Right lung (tissue), 5 donors: Measurements from ENCODE around the gene DCC. TPM values are rescaled to one million over a fixed set of nuclear protein-coding genes. Genes with fewer than 3 reads are reported as not detected.

Experiments used
- DNase-seq, 2 donors: peaks; one replicate each; pipeline ENCODE4 v3.0.0-alpha.2; 2013
- polyA plus RNA-seq, 5 donors: library from polyadenylated mRNA; unstranded; fragments of 120-200 nt; gene quantifications; one replicate each; pipeline versions ENCODE4 v1.2.1 to v1.2.3, GENCODE V29; 2013; ENCODE audit warnings: inconsistent platforms in 1 of 5, low replicate concordance in 1 of 5; ENCODE audit not compliant: insufficient read length in 5 of 5, insufficient read depth in 1 of 5

DCC gene
- polyA plus RNA-seq, 5 donors: 0.92 to 4.5 (median 2.5) TPM

- no peak for DNase-seq
Observed at GRCh38 chr18:52902188-52902587, 562.2 kb downstream of the DCC start.

GRCh38 chr18:52903857-52904256, 563.9 kb downstream of the DCC start:
- DNase-seq: peak; percentile 10 to 31

- no peak for DNase-seq
Observed at GRCh38 chr18:52907543-52908308, 567.7 kb downstream of the DCC start.

DNA sequence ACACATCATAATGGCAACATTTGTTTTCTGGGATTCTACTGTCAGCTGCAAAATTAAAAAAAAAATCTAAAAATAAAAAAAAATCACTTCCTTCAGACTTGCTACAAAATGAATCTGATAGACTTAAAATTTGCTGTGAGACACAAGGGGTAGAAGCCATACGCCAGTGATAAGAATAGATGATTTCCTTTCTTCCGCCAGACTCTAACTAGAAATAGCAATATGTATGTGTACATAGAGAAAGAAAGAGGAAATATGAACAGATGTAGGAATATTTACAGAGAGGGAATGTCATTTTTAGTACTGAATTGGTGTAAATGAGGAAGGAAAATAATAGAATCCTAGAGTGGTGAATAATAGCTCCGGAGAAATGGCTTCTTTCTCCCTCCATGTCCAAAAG, 574.2 kb downstream of the DCC start:
- DNase-seq: no peak

GRCh38 chr18:52920665-52921064, 580.7 kb downstream of the DCC start:
- no peak for DNase-seq

- no peak for DNase-seq
Observed at GRCh38 chr18:52933356-52933755, 593.4 kb downstream of the DCC start.

DNA sequence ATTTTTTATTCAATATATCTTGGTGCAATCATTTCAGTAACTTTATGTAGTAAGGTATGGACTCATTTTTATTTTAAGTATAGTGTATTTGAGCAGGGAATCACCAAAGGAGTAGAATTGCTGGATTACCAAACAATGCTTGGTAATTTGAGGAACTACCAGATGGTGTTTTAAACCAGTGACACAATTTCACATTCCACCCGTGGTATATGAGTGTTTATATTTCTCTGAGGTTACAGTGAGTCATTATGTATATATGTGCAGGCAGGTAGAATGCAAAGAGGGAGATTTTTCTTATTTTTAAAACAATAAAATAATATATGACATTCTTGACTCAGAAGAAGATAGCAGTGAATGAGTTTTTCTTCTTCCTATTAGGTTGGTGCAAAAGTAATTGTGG, 596.9 kb downstream of the DCC start:
- no peak for DNase-seq

GRCh38 chr18:52937840-52938239, 597.8 kb downstream of the DCC start:
- DNase-seq: no peak

- DNase-seq: no peak
Observed at GRCh38 chr18:52945552-52945951, 605.6 kb downstream of the DCC start.

GRCh38 chr18:52948868-52949444, 609.0 kb downstream of the DCC start:
- DNase-seq: no peak

- DNase-seq: no peak
Observed at GRCh38 chr18:52950155-52950554, 610.2 kb downstream of the DCC start.

GRCh38 chr18:52953387-52953786, 613.4 kb downstream of the DCC start:
- no peak for DNase-seq

DNA sequence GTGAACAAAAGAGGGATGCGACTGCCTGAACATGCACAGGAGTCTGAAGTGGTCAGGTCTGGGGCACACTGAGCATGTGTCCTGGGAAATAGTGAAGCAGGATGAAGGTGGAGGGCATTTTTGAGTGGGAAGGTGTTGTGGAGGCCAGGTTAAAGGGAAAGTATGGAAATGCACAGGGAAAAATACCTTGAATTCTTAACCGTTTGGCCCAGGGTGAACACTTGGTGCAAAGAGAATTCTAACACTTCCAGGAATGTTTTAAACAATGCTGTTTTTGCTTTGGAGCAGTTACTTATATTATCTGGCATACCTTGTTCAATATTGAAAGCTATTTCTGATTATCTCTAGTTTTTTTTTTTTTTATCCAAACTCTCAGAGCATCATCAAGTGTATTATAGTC, 623.5 kb downstream of the DCC start:
- DNase-seq: no peak

DNA sequence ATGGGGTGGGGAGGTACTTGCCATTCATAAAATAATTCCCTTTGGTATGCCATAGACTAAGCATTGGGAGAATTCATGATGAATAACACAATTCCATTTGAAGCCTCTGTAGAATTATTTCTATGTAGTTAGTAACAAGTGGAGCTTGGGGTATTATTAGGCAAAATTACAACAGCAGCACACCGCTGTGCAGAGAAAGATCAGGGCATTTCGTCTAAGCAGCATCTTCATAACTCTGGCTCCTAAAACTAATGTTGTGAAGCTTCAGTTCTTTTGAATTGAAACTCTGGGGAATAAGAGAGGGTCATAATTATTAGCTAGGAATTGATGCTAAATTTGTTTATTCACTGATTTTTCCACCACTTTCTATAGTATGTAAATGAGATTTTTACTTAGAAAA, 630.7 kb downstream of the DCC start:
- DNase-seq: no peak

DNA sequence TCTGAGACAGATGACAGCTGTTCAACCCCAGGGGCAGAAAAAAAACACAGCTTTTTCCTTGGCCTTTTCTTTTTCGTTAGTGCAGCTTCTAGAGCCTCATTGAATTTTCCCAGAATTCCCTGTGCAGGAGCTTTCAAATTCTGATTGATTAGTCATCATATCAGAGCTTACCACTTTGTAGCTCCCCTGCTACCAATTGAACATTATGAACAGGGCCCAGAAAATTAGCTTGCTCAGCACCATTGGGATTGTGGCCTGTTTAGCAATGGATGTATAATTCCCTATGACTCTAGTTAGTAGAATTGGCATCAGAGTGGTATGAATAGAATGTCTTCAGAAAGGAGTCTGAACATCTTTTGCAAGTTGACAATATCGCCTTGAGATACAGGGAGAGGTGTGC, 631.1 kb downstream of the DCC start:
- no peak for DNase-seq

- no peak for DNase-seq
Observed at GRCh38 chr18:52979892-52980291, 639.9 kb downstream of the DCC start.

- DNase-seq: no peak
Observed at GRCh38 chr18:52991246-52991645, 651.2 kb downstream of the DCC start.

DNA sequence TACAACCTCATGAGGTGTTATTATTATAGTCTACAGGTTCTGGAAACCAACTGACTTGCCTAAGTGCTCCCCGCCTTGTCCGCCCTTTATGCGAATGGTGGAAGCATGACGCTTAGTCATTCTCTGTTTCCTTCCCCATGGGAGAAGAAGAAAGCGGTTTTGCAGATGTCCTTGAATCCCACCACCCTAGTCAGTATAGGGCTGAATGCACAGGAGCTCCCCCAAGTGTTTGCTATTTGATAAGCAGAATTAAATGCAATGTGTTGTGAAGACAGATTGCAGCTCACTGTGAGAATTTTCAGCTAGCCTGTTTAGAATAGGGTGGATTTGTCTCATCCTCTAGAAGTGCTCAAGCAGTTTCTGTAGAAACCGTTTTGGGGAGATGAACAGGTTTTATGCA, 652.0 kb downstream of the DCC start:
- DNase-seq: no peak

DNA sequence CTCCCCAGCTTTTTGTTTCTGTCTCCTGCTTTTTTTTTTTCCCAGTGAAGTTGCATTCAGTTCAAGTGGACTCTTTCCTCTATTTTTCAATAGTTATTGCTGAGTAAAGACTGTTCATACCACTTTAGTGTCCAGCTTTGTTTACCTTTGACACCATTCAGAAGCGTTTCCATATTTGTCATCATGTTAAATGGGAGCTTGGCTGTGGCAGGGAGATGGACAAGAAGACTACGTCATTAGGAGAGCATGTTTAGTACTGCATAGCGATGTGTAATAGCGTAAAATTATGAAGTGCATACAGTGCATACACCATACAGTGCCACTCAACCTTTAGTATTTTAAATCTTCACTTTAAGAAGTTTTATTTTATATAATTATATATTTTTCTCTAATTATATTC, 655.9 kb downstream of the DCC start:
- DNase-seq: no peak

DNA sequence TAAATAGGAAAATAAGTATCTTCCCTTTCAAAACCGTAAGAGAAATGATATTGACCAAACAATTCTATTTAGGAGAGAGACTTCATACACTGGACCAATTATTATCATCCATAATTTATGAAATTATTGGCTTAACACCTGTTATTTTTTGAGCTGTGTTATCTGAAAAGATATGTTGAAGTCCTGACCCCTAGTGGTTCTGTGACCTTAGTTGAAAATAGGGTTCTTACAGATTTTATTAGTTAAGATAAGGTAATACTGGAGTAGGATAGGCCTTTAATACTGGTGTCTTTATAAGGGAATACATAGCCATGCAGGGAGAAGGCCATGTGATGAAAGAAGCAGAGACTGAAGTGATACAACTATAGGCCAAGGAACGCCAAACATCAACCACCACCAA, 659.6 kb downstream of the DCC start:
- no peak for DNase-seq

- DNase-seq: no peak
Observed at GRCh38 chr18:53004798-53005197, 664.8 kb downstream of the DCC start.

DNA sequence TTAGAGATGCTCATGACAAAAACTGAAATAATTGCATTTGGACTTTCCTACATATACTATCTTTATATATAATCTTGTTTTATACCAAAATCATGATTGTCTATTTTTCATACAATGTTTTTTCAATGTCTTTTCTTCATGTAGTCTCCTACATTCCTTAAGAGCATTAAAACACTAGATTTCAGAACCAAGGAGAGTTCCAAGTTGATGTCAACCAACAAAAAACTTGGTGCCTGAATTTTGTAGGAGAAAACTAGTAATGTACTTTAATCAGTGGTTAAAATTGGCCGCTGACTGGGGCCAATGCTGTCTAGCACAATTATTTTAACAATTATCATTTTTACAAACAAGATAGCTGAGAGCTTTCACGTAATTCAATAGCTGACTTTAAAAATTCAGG, 678.8 kb downstream of the DCC start:
- no peak for DNase-seq

GRCh38 chr18:53025247-53025646, 685.2 kb downstream of the DCC start:
- DNase-seq: no peak

DNA sequence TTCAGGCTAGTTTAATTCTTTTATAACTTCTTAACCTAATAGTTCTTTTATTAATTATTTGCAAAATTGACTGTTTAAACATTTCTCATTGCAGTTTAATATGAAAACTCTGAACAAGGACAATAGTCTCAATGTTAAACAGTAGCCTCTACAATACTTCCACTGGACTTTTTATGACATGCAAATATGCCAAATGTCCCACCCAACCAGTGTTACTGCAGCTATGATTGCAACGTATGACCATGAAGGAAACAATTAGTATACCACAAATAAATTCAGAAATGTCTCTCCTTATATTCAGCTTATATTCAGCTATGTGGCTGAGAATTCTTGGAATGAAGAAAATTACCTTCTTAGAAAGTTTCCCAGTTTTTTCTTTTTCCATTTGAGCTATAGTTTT, 688.6 kb downstream of the DCC start:
- no peak for DNase-seq
